Mucosa of gallbladder (tissue), 1 donor: ENCODE data around the gene TPPP3. TPM values are rescaled to one million over a fixed set of nuclear protein-coding genes. Genes with fewer than 3 reads are reported as not detected.

ENCODE experiments used
- DNase-seq: peaks from one replicate; pipeline ENCODE4 v3.0.0-alpha.2; 2020; ENCODE audit warnings: low spot score
- total RNA-seq: library from RNA; stranded (reverse); gene quantifications from one replicate; pipeline ENCODE4 v1.2.1, GENCODE V29; 2021
- donor health status: DM: no; HTN: no; CAD: no.

Gene TPPP3
- total RNA-seq = 12.3 TPM

GRCh38 chr16:67393111-67393787 is at the start of gene TPPP3:
TPPP3 (minus strand) TSS chr16:67393498; CDS start chr16:67391111, 2,387 bp downstream.
- peak; percentile 81 for DNase-seq

GRCh38 chr16:67442581-67443255 is 49.4 kb upstream of the TPPP3 start:
- no peak for DNase-seq

- no peak for DNase-seq
These were observed 48.6 kb upstream of the TPPP3 start for GRCh38 chr16:67441907-67442306.

GRCh38 chr16:67441271-67441753 is 48.0 kb upstream of the TPPP3 start:
- peak; percentile 93 for DNase-seq

- no peak for DNase-seq
These were observed 45.6 kb upstream of the TPPP3 start for GRCh38 chr16:67438824-67439393.

- no peak for DNase-seq
These were observed 44.9 kb upstream of the TPPP3 start for GRCh38 chr16:67438098-67438791.

- no peak for DNase-seq
These were observed 44.2 kb upstream of the TPPP3 start for GRCh38 chr16:67437513-67437912.

- DNase-seq = no peak
These were observed 43.4 kb upstream of the TPPP3 start for GRCh38 chr16:67436640-67437193.

- DNase-seq = no peak
These were observed 42.5 kb upstream of the TPPP3 start for GRCh38 chr16:67435758-67436164.

GRCh38 chr16:67433131-67433719 is 39.9 kb upstream of the TPPP3 start:
- DNase-seq = no peak

- DNase-seq = no peak
These were observed 39.2 kb upstream of the TPPP3 start for GRCh38 chr16:67432506-67432890.

GRCh38 chr16:67431775-67432505 is 38.6 kb upstream of the TPPP3 start:
- no peak for DNase-seq

- DNase-seq = peak; percentile 67
These were observed 37.9 kb upstream of the TPPP3 start, which contains the start of gene HSD11B2 for GRCh38 chr16:67430977-67431774. HSD11B2 (plus strand) TSS chr16:67431121; CDS start chr16:67431249, 128 bp downstream.

- no peak for DNase-seq
These were observed 37.2 kb upstream of the TPPP3 start for GRCh38 chr16:67430504-67430976.

GRCh38 chr16:67429799-67430503 is 36.7 kb upstream of the TPPP3 start:
- no peak for DNase-seq

GRCh38 chr16:67429053-67429798 is 35.9 kb upstream of the TPPP3 start:
- no peak for DNase-seq

GRCh38 chr16:67428146-67428731 is 34.9 kb upstream of the TPPP3 start:
- DNase-seq = peak; percentile 69

- no peak for DNase-seq
These were observed 33.7 kb upstream of the TPPP3 start for GRCh38 chr16:67426950-67427349.
